Activated CD4-positive, alpha-beta T cell treated with anti-CD3 and anti-CD28 coated beads for 1 hour (primary cell): ENCODE measurements around the gene IGFBP2.

ENCODE experiments used
- DNase-seq: peaks from one replicate; pipeline ENCODE4 v3.0.0-alpha.2; 2020

IGFBP2 gene

GRCh38 chr2:216616083-216616678, 17.0 kb upstream of the IGFBP2 start:
- DNase-seq, result no peak

- no peak for DNase-seq
Measured at GRCh38 chr2:216617159-216617815, 15.9 kb upstream of the IGFBP2 start.

GRCh38 chr2:216618785-216619184, 14.4 kb upstream of the IGFBP2 start:
- no peak for DNase-seq

- DNase-seq, result no peak
Measured at GRCh38 chr2:216619411-216620393, 13.5 kb upstream of the IGFBP2 start.

- no peak for DNase-seq
Measured at GRCh38 chr2:216620786-216621185, 12.4 kb upstream of the IGFBP2 start.

GRCh38 chr2:216621292-216621691, 11.9 kb upstream of the IGFBP2 start:
- no peak for DNase-seq

- DNase-seq, result no peak
Measured at GRCh38 chr2:216622526-216622925, 10.7 kb upstream of the IGFBP2 start.

- no peak for DNase-seq
Measured at GRCh38 chr2:216624251-216624650, 9.0 kb upstream of the IGFBP2 start.

- DNase-seq, result no peak
Measured at GRCh38 chr2:216626168-216626874, 6.9 kb upstream of the IGFBP2 start.

GRCh38 chr2:216626875-216627245, 6.4 kb upstream of the IGFBP2 start:
- DNase-seq, result no peak

- no peak for DNase-seq
Measured at GRCh38 chr2:216629784-216630183, 3.4 kb upstream of the IGFBP2 start.

GRCh38 chr2:216632346-216632951, 771 bp upstream of the IGFBP2 start:
- no peak for DNase-seq

- no peak for DNase-seq
Measured at GRCh38 chr2:216633616-216634369, 573 bp downstream of the IGFBP2 start.

- no peak for DNase-seq
Measured at GRCh38 chr2:216634370-216635148, 1.3 kb downstream of the IGFBP2 start.

- DNase-seq, result no peak
Measured at GRCh38 chr2:216635171-216635570, 2.0 kb downstream of the IGFBP2 start.

GRCh38 chr2:216635701-216636550, 2.7 kb downstream of the IGFBP2 start:
- no peak for DNase-seq

GRCh38 chr2:216636551-216637450, 3.6 kb downstream of the IGFBP2 start:
- no peak for DNase-seq

- DNase-seq, result no peak
Measured at GRCh38 chr2:216637472-216637871, 4.3 kb downstream of the IGFBP2 start.
